Adrenal gland (tissue), 12 donors: Measurements from ENCODE around the gene ZC3H8. TPM values are rescaled to one million over a fixed set of nuclear protein-coding genes. Genes with fewer than 3 reads are reported as not detected.

Experiments
- DNase-seq, 7 donors: peaks; one replicate each; pipeline ENCODE4 v3.0.0-alpha.2; 2019 to 2020
- H3K27ac ChIP-seq, 5 donors: fragments of 200-600 bp; sonication (generic) in 4 of 5; 1 replicate in 3 of 5; 2 replicates in 2 of 5; pipeline versions ENCODE4 v1.5.1 to v1.8.0; 2016 to 2020; ENCODE audit warnings: mild to moderate bottlenecking in 1 of 5
- H3K27me3 ChIP-seq: fragments of 200-600 bp; 2 replicates; pipeline ENCODE4 v1.8.0; 2021
- H3K36me3 ChIP-seq, 2 donors: fragments of 200-600 bp; replicated peaks in 1 of 2; 1 replicate in 1 of 2; 2 replicates in 1 of 2; pipeline versions ENCODE4 v1.5.1 to v1.8.0; 2018 to 2022
- H3K4me1 ChIP-seq, 2 donors: fragments of 200-600 bp; replicated peaks in 1 of 2; 1 replicate in 1 of 2; 2 replicates in 1 of 2; pipeline versions ENCODE4 v1.5.1 to v1.8.0; 2018 to 2021
- H3K4me3 ChIP-seq, 4 donors: fragments of 200-600 bp; sonication (generic) in 3 of 4; one replicate each; pipeline ENCODE4 v1.5.1; 2016 to 2018
- H3K9me3 ChIP-seq, 3 donors: fragments of 200-600 bp; sonication (generic) in 1 of 3; replicated peaks in 1 of 3; 1 replicate in 2 of 3; 2 replicates in 1 of 3; pipeline versions ENCODE4 v1.5.1 to v1.8.0; 2016 to 2021
- POLR2A ChIP-seq, 2 donors: fragments of 450-650 bp; IDR thresholded peaks; one replicate each; pipeline ENCODE4 v1.6.1; 2017; ENCODE audit warnings: antibody characterized with exemption in 2 of 2, mild to moderate bottlenecking in 2 of 2, moderate library complexity in 1 of 2
- WGBS, 4 donors: extraction: QIAGEN DNeasy Blood & Tissue Kit in 2 of 4; methylation state at CpG; one replicate each; pipeline versions ENCODE4 v1.1.5 to v1.1.7; 2013 to 2017; 5-methylcytosine and 5-hydroxymethylcytosine counted together
- intact Hi-C, 2 donors: fragments of 100-400 bp; cut with DNase I; formaldehyde crosslinking; loops; one replicate each; pipeline versions ENCODE4 v1.14.1 to v1.15.0; 2022 to 2023
- polyA plus RNA-seq, 3 donors: library from polyadenylated mRNA; stranded (reverse); fragments of 200-250 nt in 2 of 3; fragments of 350-450 nt in 1 of 3; fragmentation: Illumina TruSeq in 1 of 3; extraction: RNeasy Lipid Tissue Mini Kit (QIAGEN cat#74804) in 1 of 3; gene quantifications; one replicate each; pipeline ENCODE4 v1.2.3, GENCODE V29; 2013 to 2014
- total RNA-seq, 9 donors: library from RNA; depleted of rRNA in 4 of 9; stranded (reverse); fragments of >200 nt in 4 of 9; fragments of 120-200 nt in 1 of 9; fragmentation: NEBNext Ultra II Directional in 1 of 9; extraction: Animal tissue kit (Norgen Biotek cat#: 25700) in 1 of 9; gene quantifications; one replicate each; pipeline versions ENCODE4 v1.1.0 to v1.2.4, GENCODE V29; 2013 to 2023
- TF ChIP-seq, protein P1 (sequence below), 6 experiments: fragments of 450-650 bp in 4 of 6; fragments of 200-600 bp in 2 of 6; sonication (generic) in 1 of 6; IDR thresholded peaks; 1 replicate in 5 of 6; 2 replicates in 1 of 6; pipeline versions ENCODE4 v1.5.1 to v1.8.0; 2016 to 2021; ENCODE audit warnings: antibody characterized with exemption in 6 of 6, mild to moderate bottlenecking in 2 of 6, moderate library complexity in 1 of 6
- donor health status: healthy with polysubstance abuse.
- donor health status: Bipolar disorder and iron deficiency.
- donor health status: DM: yes; HTN: yes; CAD: no.
- donor health status: DM: no; HTN: no; CAD: no.
- donor health status: DM: no; HTN: no; CAD: no.
- donor health status: DM: yes; HTN: yes; CAD: no.

ZC3H8 gene
- total and polyA plus RNA-seq, 12 donors: 0.85 to 17.4 (median 7.6) TPM

DNA sequence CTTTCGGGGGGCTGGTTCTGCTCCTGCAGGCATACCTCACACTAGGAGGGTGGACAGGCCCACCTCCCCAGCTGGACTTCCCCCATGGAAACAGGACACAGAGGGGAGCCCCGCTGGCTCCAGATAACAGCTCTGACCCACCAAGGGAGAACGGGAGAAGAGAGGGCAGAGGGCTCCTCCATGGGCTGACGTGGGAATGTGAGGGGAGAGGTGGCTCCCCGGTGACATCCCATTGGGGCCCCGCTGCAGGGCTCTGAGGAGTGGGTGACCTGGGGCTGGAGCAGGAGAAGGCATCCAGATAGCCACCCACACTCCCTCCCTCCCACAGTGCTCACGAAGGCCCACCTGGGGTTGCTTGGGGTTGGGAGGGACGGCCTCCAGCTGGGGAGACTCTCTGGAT is 70.7 kb downstream of the ZC3H8 start:
- Histone ChIP-seq H3K36me3 (no peaks in the 10 kb centered on the region), H3K4me1 (no peaks in the 10 kb centered on the region), H3K27me3 (peaks cover 13% of the 10 kb centered on the region), H3K27ac (no peak overlapping the region), H3K9me3 (no peaks in the 10 kb centered on the region), H3K4me3 (no peak overlapping the region)
- WGBS, 4 donors: 86 to 100% (median 95%) methylated on average over 3 to 8 of the region's 8 CpGs
- TF ChIP-seq POLR2A (IDR thresholded peaks at IDR 0.05): no peak
- TF ChIP-seq, protein P1, sequence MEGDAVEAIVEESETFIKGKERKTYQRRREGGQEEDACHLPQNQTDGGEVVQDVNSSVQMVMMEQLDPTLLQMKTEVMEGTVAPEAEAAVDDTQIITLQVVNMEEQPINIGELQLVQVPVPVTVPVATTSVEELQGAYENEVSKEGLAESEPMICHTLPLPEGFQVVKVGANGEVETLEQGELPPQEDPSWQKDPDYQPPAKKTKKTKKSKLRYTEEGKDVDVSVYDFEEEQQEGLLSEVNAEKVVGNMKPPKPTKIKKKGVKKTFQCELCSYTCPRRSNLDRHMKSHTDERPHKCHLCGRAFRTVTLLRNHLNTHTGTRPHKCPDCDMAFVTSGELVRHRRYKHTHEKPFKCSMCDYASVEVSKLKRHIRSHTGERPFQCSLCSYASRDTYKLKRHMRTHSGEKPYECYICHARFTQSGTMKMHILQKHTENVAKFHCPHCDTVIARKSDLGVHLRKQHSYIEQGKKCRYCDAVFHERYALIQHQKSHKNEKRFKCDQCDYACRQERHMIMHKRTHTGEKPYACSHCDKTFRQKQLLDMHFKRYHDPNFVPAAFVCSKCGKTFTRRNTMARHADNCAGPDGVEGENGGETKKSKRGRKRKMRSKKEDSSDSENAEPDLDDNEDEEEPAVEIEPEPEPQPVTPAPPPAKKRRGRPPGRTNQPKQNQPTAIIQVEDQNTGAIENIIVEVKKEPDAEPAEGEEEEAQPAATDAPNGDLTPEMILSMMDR (IDR thresholded peaks at IDR 0.05): no peak
- DNase-seq: no peak
- intact Hi-C loops: no loop called here

DNA sequence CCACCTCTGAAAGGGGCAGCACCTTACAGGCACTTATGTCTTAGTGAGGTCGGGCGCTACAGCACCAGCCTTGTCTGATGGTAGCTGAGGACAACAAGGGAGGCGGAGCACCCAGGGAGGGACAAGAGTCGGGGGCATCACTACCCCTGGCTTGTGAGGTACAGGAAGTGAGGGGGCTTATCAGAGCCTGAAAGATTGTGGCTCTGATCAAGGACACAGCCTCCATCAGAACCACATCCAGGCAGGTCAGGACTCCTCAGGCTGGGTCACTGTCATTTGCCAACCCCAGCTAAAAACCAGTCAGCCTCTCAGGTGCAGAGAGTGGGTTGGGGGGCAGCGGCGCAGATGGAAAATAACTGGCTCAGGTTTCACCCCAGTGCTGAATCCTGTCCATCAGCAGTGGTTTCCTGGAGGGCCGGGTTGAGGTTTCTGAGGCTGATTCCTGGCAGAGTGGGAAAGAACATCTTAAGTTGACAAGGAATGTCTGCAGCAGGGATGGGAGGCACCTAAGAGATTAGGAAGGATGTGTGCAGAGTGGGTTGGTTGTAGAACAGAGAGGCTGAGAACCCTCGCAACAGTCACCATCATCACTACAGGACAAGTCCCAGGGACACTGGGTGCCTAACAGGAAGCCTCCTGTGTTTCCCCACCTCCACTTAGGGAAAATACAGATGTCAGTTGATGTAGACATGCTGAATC is 71.4 kb downstream of the ZC3H8 start:
- Histone ChIP-seq H3K4me3 (no peak overlapping the region), H3K27me3 (peaks cover 13% of the 10 kb centered on the region), H3K9me3 (no peaks in the 10 kb centered on the region), H3K36me3 (no peaks in the 10 kb centered on the region), H3K27ac (no peak overlapping the region), H3K4me1 (no peaks in the 10 kb centered on the region)
- DNase-seq: no peak
- 87 to 95% (median 91%) methylated on average over 8 of the region's 8 CpGs for WGBS, 4 donors
- intact Hi-C loops: no loop called here
- no peak for TF ChIP-seq POLR2A (IDR thresholded peaks at IDR 0.05)
- TF ChIP-seq, protein P1 (IDR thresholded peaks at IDR 0.05): no peak

DNA sequence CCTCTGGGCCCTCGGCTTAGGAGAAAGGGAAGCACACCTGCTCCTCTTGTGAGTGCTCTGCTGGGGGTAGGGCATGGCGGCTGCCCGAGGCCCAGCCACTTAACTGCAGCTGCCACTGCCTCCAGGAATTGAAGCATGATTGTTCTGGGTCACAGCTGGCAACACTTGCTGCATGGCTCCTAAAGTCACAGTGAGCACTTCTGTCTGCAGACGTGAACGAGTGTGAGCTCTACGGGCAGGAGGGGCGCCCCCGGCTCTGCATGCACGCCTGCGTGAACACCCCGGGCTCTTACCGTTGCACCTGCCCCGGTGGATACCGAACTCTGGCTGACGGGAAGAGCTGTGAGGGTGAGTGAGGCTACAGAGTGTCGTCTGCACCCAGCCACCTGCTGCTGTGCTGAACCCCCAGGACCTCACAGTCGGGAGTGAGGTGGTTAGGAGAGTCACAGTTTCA is 72.2 kb downstream of the ZC3H8 start:
- no peak for TF ChIP-seq POLR2A (IDR thresholded peaks at IDR 0.05)
- TF ChIP-seq, protein P1 (IDR thresholded peaks at IDR 0.05): no peak
- DNase-seq: no peak
- Histone ChIP-seq H3K36me3 (no peaks in the 10 kb centered on the region), H3K27me3 (peaks cover 13% of the 10 kb centered on the region), H3K4me3 (no peak overlapping the region), H3K9me3 (no peaks in the 10 kb centered on the region), H3K4me1 (no peaks in the 10 kb centered on the region), H3K27ac (no peak overlapping the region)
- 82 to 93% (median 88%) methylated on average over 13 to 17 of the region's 17 CpGs for WGBS, 4 donors
- intact Hi-C loops: no loop called here

DNA sequence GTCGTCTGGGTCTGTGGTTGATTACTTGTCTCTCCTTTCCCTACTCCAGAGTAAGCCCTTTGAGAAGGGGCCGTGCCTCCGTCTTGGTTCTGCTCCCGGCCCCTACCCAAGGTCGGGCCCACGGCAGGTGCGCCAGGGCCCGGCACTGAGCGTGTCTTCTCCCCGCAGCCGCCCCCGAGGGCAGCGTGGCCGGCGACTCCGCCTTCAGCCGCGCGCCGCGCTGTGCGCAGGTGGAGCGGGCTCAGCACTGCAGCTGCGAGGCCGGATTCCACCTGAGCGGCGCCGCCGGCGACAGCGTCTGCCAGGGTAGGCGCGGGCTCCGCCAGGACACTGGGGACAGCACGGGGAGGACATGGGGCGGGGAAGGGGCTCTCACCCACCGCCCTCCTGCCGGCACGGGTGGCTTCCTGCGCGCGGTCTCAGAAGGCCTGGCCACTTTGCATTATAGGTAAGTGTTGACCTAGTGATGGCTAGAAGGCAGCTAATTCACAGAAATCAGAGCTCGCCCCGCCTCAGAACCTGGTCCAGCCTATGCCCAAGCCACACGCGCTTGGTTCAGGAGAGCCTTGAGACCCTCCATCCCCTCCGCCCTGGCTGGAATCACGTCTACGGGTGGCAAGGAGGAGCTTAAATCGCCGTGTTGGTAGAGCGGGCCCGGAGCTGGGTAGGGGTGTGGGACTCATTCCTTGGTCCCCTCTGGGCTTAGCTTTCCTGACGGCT is 73.1 kb downstream of the ZC3H8 start:
- 24 to 33% (median 29%) methylated on average over 10 to 54 of the region's 54 CpGs for WGBS, 4 donors

More for the DNA sequence above, 73.1 kb downstream of the ZC3H8 start:
- Histone ChIP-seq H3K27me3 (peaks cover 13% of the 10 kb centered on the region), H3K9me3 (no peaks in the 10 kb centered on the region), H3K36me3 (no peaks in the 10 kb centered on the region), H3K27ac (no peak overlapping the region), H3K4me1 (no peaks in the 10 kb centered on the region), H3K4me3 (no peak overlapping the region)
- intact Hi-C loops: no loop called here
- no peak for DNase-seq
- TF ChIP-seq, protein P1 (IDR thresholded peaks at IDR 0.05): no peak
- TF ChIP-seq POLR2A (IDR thresholded peaks at IDR 0.05): no peak
